ENCODE measurements around the gene URGCP.

URGCP gene

GRCh38 chr7:43925984-43926797, 19.8 kb upstream of the URGCP start, which contains the start of gene UBE2D4:
Gene UBE2D4 (plus strand): TSS chr7:43926436. CDS start chr7:43926533, 97 bp downstream.
- Histone ChIP-seq H3K9ac (peak within 1 kb of the TSS; percentile 72 to 89 (median 79)), H3K27ac (peak within 1 kb of the TSS; percentile 71 to 83 (median 79)), H3K4me3 (peak within 1 kb of the TSS; percentile 62 to 76 (median 68)), H3K27me3 (no peaks in the 10 kb centered on the region), H3K4me1 (peaks cover 10 to 27% (median 19%) of the 10 kb centered on the region in 10 experiments), H3K9me3 (replicated peaks in 1 of 11) (no peaks in the 10 kb centered on the region), H3K4me2 (peak within 1 kb of the TSS; percentile 78 to 98 (median 93)), H4K20me1 (no peaks in the 10 kb centered on the region), H3K36me3 (no peaks in the 10 kb centered on the region)
- TF ChIP-seq Cebpa-rat (IDR thresholded peaks at IDR 0.05) = no peak

- Histone ChIP-seq H3K36me3 (peaks cover 0 to 19% (median 9%) of the 10 kb centered on the region in 11 experiments; a peak in 13 of 22 replicates), H3K27ac (no peak overlapping the region), H3K4me2 (no peak overlapping the region), H4K20me1 (no peaks in the 10 kb centered on the region), H3K27me3 (no peaks in the 10 kb centered on the region), H3K9me3 (replicated peaks in 1 of 11) (no peaks in the 10 kb centered on the region), H3K9ac (no peak overlapping the region), H3K4me1 (peaks cover 10 to 27% (median 19%) of the 10 kb centered on the region in 10 experiments), H3K4me3 (no peak overlapping the region)
- no peak for TF ChIP-seq Cebpa-rat (IDR thresholded peaks at IDR 0.05)
These were observed 16.3 kb upstream of the URGCP start for GRCh38 chr7:43922726-43923125.

GRCh38 chr7:43921423-43921822, 15.0 kb upstream of the URGCP start:
- H3K27ac ChIP-seq = no peak overlapping the region
- no peak overlapping the region for H3K4me2 ChIP-seq
- H3K9me3 ChIP-seq (replicated peaks in 1 of 11) = no peaks in the 10 kb centered on the region

GRCh38 chr7:43915907-43916306, 9.5 kb upstream of the URGCP start:
- Histone ChIP-seq H3K9ac (no peak overlapping the region), H3K4me2 (no peak overlapping the region), H3K36me3 (peaks cover 0 to 24% (median 15%) of the 10 kb centered on the region in 11 experiments; a peak in 13 of 22 replicates), H3K9me3 (replicated peaks in 1 of 11) (peaks cover 0 to 26% (median 12%) of the 10 kb centered on the region in 11 experiments; a peak in 10 of 22 replicates), H3K4me1 (no peaks in the 10 kb centered on the region), H3K27me3 (no peaks in the 10 kb centered on the region), H3K4me3 (no peak overlapping the region), H3K27ac (no peak overlapping the region), H4K20me1 (no peaks in the 10 kb centered on the region)
- no peak for TF ChIP-seq Cebpa-rat (IDR thresholded peaks at IDR 0.05)

More at GRCh38 chr7:43921423-43921822, 15.0 kb upstream of the URGCP start:
- Histone ChIP-seq H3K9ac (no peak overlapping the region), H3K36me3 (peaks cover 0 to 24% (median 11%) of the 10 kb centered on the region in 11 experiments; a peak in 13 of 22 replicates), H4K20me1 (no peaks in the 10 kb centered on the region), H3K4me3 (no peak overlapping the region), H3K27me3 (no peaks in the 10 kb centered on the region), H3K4me1 (peaks cover 5 to 17% (median 9%) of the 10 kb centered on the region in 10 experiments; a peak in 17 of 20 replicates)
- TF ChIP-seq Cebpa-rat (IDR thresholded peaks at IDR 0.05) = no peak

- Histone ChIP-seq H3K9me3 (replicated peaks in 1 of 11) (peaks cover 0 to 26% (median 12%) of the 10 kb centered on the region in 11 experiments; a peak in 10 of 22 replicates), H3K4me3 (no peak overlapping the region), H3K4me1 (no peaks in the 10 kb centered on the region), H3K4me2 (no peak overlapping the region), H3K9ac (no peak overlapping the region), H3K27ac (no peak overlapping the region), H4K20me1 (no peaks in the 10 kb centered on the region), H3K27me3 (no peaks in the 10 kb centered on the region), H3K36me3 (peaks cover 0 to 20% (median 14%) of the 10 kb centered on the region in 11 experiments; a peak in 13 of 22 replicates)
- TF ChIP-seq Cebpa-rat (IDR thresholded peaks at IDR 0.05) = no peak
These were observed 8.4 kb upstream of the URGCP start for GRCh38 chr7:43914795-43915194.

- peak overlapping the region; percentile 63 to 83 (median 76) for H3K4me3 ChIP-seq
- H3K36me3 ChIP-seq = peaks cover 0 to 9% (median 0%) of the 10 kb centered on the region in 11 experiments; a peak in 4 of 22 replicates
- H3K27me3 ChIP-seq = no peaks in the 10 kb centered on the region
- peak overlapping the region; percentile 84 to 97 (median 93) for H3K9ac ChIP-seq
- TF ChIP-seq Cebpa-rat (IDR thresholded peaks at IDR 0.05) = no peak
- H3K4me1 ChIP-seq = peaks cover 15 to 30% (median 22%) of the 10 kb centered on the region in 10 experiments
- peak overlapping the region; percentile 73 to 96 (median 92) for H3K4me2 ChIP-seq
- H3K9me3 ChIP-seq (replicated peaks in 1 of 11) = no peaks in the 10 kb centered on the region
- H3K27ac ChIP-seq = peak overlapping the region; percentile 81 to 91 (median 89)
- H4K20me1 ChIP-seq = peaks cover 32 to 49% (median 43%) of the 10 kb centered on the region in 11 experiments; a peak in 21 of 22 replicates
These were observed 453 bp downstream of the URGCP start for GRCh38 chr7:43905956-43906330.

- peaks cover 37 to 55% (median 48%) of the 10 kb centered on the region in 11 experiments; a peak in 21 of 22 replicates for H4K20me1 ChIP-seq
- H3K4me1 ChIP-seq = peaks cover 15 to 30% (median 22%) of the 10 kb centered on the region in 10 experiments
- no peaks in the 10 kb centered on the region for H3K27me3 ChIP-seq
- H3K9me3 ChIP-seq (replicated peaks in 1 of 11) = no peaks in the 10 kb centered on the region
- peak overlapping the region; percentile 63 to 83 (median 76) for H3K4me3 ChIP-seq
- H3K9ac ChIP-seq = peak overlapping the region; percentile 84 to 97 (median 93)
- no peak for TF ChIP-seq Cebpa-rat (IDR thresholded peaks at IDR 0.05)
- peak overlapping the region; percentile 73 to 96 (median 92) for H3K4me2 ChIP-seq
- H3K36me3 ChIP-seq = peaks cover 0 to 10% (median 0%) of the 10 kb centered on the region in 11 experiments; a peak in 4 of 22 replicates
- H3K27ac ChIP-seq = peak overlapping the region; percentile 81 to 91 (median 89); a peak in 21 of 22 replicates
These were observed 1.0 kb downstream of the URGCP start for GRCh38 chr7:43905209-43905946.

GRCh38 chr7:43904533-43905208, 1.7 kb downstream of the URGCP start:
- Histone ChIP-seq H3K4me2 (peak overlapping the region; percentile 73 to 96 (median 92)), H3K27ac (no peak overlapping the region), H3K27me3 (no peaks in the 10 kb centered on the region), H3K9me3 (replicated peaks in 1 of 11) (no peaks in the 10 kb centered on the region), H3K36me3 (peaks cover 0 to 10% (median 0%) of the 10 kb centered on the region in 11 experiments; a peak in 4 of 22 replicates), H3K4me3 (peak overlapping the region in 2 of 10 experiments; percentile 68 to 79; a peak in 2 of 20 replicates), H3K9ac (peak overlapping the region in 3 of 11 experiments; percentile 95 to 97 (median 96); a peak in 4 of 22 replicates), H4K20me1 (peaks cover 37 to 62% (median 55%) of the 10 kb centered on the region in 11 experiments; a peak in 21 of 22 replicates), H3K4me1 (peaks cover 15 to 30% (median 22%) of the 10 kb centered on the region in 10 experiments)
- TF ChIP-seq Cebpa-rat (IDR thresholded peaks at IDR 0.05) = no peak

All from BLaER1 treated with 17β-estradiol and CSF1 and Interleukin-3, amounts not matched to agents 10 nM and 100 nM (cell line).